GM21423 (cell line): ENCODE data around the gene ARHGAP12.
A peak's percentile ranks its signal among the peaks of the same experiment; 100 is the strongest.

Experiments
- ATAC-seq: cut with Tn5 transposase; IDR thresholded peaks from one replicate; pipeline ENCODE4 v1.9.1; 2021; ENCODE audit warnings: mild to moderate bottlenecking, moderate library complexity; ENCODE audit not compliant: unreplicated experiment

ARHGAP12 gene

GRCh38 chr10:31952066-31952465, 23.4 kb upstream of the ARHGAP12 start:
- ATAC-seq = no peak

- ATAC-seq = no peak
Observed at GRCh38 chr10:31949266-31949665, 20.6 kb upstream of the ARHGAP12 start.

GRCh38 chr10:31948021-31948420, 19.4 kb upstream of the ARHGAP12 start:
- ATAC-seq = no peak

- ATAC-seq = no peak
Observed at GRCh38 chr10:31947144-31947926, 18.7 kb upstream of the ARHGAP12 start.

GRCh38 chr10:31945392-31945791, 16.8 kb upstream of the ARHGAP12 start:
- ATAC-seq = no peak

- ATAC-seq = no peak
Observed at GRCh38 chr10:31944071-31944433, 15.4 kb upstream of the ARHGAP12 start.

GRCh38 chr10:31942892-31943291, 14.3 kb upstream of the ARHGAP12 start:
- ATAC-seq = no peak

- no peak for ATAC-seq
Observed at GRCh38 chr10:31942435-31942834, 13.8 kb upstream of the ARHGAP12 start.

- ATAC-seq = no peak
Observed at GRCh38 chr10:31940839-31941653, 12.4 kb upstream of the ARHGAP12 start.

GRCh38 chr10:31939797-31940708, 11.4 kb upstream of the ARHGAP12 start:
- ATAC-seq = no peak

GRCh38 chr10:31937371-31937770, 8.7 kb upstream of the ARHGAP12 start:
- ATAC-seq = no peak

GRCh38 chr10:31936933-31937332, 8.3 kb upstream of the ARHGAP12 start:
- no peak for ATAC-seq

GRCh38 chr10:31936086-31936485, 7.5 kb upstream of the ARHGAP12 start:
- no peak for ATAC-seq

- ATAC-seq = no peak
Observed at GRCh38 chr10:31935678-31936077, 7.0 kb upstream of the ARHGAP12 start.

- ATAC-seq = no peak
Observed at GRCh38 chr10:31932838-31933237, 4.2 kb upstream of the ARHGAP12 start.

GRCh38 chr10:31930856-31931255, 2.2 kb upstream of the ARHGAP12 start:
- no peak for ATAC-seq

- peak; percentile 30 for ATAC-seq
Observed at GRCh38 chr10:31930023-31930751, 1.6 kb upstream of the ARHGAP12 start.

- no peak for ATAC-seq
Observed at GRCh38 chr10:31929261-31930022, 811 bp upstream of the ARHGAP12 start.

- peak; percentile 35 for ATAC-seq
Observed at GRCh38 chr10:31927884-31928548, 615 bp downstream of the ARHGAP12 start.
